Measurements from ENCODE around the gene KRTAP10-1. TPM values are rescaled to one million over a fixed set of nuclear protein-coding genes. Genes with fewer than 3 reads are reported as not detected.

Gene KRTAP10-1
- polyA plus RNA-seq, 2 of the 4 experiments (the other 2 are of a cell fraction) = not detected

DNA sequence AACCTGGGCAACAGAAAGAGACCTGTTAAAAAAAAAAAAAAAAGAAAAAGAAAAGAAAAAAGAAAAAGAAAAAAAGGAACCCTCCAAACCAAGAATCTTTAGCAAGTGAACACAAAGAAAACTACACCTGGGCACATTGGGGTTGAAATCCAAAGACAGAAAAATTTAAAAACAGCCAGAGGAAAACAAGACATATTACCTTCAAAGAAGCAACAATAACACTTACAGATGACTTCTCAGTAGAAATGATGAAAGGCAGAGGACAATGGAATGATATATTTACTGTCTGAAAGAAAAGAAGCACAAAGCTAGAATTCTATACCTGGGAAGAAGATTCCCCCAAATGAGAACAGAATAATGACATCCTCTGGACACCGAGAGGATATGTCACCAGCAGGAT is 2.7 kb upstream of the KRTAP10-1 start (continued):
- no peak for TF ChIP-seq ZC3H11A (IDR thresholded peaks at IDR 0.05)
- no peak for TF ChIP-seq HOXB5 (CRISPR knock-in tag; IDR thresholded peaks at IDR 0.05)
- TF ChIP-seq CHD2 (IDR thresholded peaks at IDR 0.05; ENCODE audit: low read length, partially characterized antibody) = no peak
- no peak for TF ChIP-seq FOXS1 (CRISPR knock-in tag; IDR thresholded peaks at IDR 0.05)

DNA sequence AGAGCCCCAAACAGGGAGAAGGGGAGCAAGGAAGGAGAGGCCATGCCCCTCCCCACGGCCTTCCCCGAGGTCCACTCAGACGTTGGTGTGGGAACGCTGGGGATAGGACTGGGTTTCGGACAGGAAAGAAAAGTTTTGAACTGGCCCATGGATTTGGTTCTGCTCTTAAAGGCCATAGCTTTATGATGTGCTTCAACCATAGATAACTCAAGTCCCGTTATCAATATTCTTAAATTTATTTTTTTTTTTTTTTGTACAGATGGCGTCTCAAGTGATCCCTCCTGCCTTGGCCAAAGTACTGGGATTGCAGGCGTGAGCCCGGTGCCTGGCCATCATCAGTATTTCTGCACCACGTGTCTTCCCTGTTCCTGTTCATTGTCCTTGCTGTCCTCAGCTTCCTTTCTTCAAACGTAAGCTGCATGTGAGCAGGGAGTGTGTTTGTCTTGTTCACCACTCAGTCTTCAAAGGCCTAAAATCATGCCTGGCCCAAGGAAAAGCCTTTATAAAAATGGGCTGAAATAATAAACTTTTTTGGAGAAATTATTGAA is 820 bp upstream of the KRTAP10-1 start:
- Histone ChIP-seq H3K4me1 (no peaks in the 10 kb centered on the region), H3K4me3 (no peak overlapping the region), H3K9me3 (peaks cover 15% of the 10 kb centered on the region; the same call in 2 of the 3 replicates), H3K27ac (no peak overlapping the region), H3K4me2 (no peak overlapping the region)
- CTCF ChIA-PET = no interaction called here
- ATAC-seq (no peak), DNase-seq (ENCODE audit: low read depth in 1 of 2, low spot score in 1 of 2) (no peak), FAIRE-seq (no peak)
- TF ChIP-seq JUNB (IDR thresholded peaks at IDR 0.05) (no peak), ESRRA (IDR thresholded peaks at IDR 0.05; ENCODE audit: borderline replicate concordance, low read length) (no peak), ZNF302 (CRISPR knock-in tag; IDR thresholded peaks at IDR 0.05) (no peak), MYC (IDR thresholded peaks at IDR 0.05; ENCODE audit: borderline replicate concordance, low read length) (no peak), POLR2AphosphoS2 (conservative IDR thresholded peaks at IDR 0.05; ENCODE audit: low read length) (no peak), JUN (IDR thresholded peaks at IDR 0.05) (no peak), FOSB (CRISPR knock-in tag; IDR thresholded peaks at IDR 0.05) (no peak), EHF (CRISPR knock-in tag; IDR thresholded peaks at IDR 0.05) (no peak), MAZ (IDR thresholded peaks at IDR 0.05; ENCODE audit: borderline replicate concordance, low read depth, low read length) (no peak), RFX5 (IDR thresholded peaks at IDR 0.05) (no peak), RARB (CRISPR knock-in tag; IDR thresholded peaks at IDR 0.05) (no peak)
- TF ChIP-seq, protein P1, sequence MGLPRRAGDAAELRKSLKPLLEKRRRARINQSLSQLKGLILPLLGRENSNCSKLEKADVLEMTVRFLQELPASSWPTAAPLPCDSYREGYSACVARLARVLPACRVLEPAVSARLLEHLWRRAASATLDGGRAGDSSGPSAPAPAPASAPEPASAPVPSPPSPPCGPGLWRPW (IDR thresholded peaks at IDR 0.05) = no peak
- TF ChIP-seq, protein P2, sequence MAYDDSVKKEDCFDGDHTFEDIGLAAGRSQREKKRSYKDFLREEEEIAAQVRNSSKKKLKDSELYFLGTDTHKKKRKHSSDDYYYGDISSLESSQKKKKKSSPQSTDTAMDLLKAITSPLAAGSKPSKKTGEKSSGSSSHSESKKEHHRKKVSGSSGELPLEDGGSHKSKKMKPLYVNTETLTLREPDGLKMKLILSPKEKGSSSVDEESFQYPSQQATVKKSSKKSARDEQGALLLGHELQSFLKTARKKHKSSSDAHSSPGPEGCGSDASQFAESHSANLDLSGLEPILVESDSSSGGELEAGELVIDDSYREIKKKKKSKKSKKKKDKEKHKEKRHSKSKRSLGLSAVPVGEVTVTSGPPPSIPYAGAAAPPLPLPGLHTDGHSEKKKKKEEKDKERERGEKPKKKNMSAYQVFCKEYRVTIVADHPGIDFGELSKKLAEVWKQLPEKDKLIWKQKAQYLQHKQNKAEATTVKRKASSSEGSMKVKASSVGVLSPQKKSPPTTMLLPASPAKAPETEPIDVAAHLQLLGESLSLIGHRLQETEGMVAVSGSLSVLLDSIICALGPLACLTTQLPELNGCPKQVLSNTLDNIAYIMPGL (CRISPR knock-in tag; IDR thresholded peaks at IDR 0.05; ENCODE audit: borderline replicate concordance) = no peak
- TF ChIP-seq, protein P3, sequence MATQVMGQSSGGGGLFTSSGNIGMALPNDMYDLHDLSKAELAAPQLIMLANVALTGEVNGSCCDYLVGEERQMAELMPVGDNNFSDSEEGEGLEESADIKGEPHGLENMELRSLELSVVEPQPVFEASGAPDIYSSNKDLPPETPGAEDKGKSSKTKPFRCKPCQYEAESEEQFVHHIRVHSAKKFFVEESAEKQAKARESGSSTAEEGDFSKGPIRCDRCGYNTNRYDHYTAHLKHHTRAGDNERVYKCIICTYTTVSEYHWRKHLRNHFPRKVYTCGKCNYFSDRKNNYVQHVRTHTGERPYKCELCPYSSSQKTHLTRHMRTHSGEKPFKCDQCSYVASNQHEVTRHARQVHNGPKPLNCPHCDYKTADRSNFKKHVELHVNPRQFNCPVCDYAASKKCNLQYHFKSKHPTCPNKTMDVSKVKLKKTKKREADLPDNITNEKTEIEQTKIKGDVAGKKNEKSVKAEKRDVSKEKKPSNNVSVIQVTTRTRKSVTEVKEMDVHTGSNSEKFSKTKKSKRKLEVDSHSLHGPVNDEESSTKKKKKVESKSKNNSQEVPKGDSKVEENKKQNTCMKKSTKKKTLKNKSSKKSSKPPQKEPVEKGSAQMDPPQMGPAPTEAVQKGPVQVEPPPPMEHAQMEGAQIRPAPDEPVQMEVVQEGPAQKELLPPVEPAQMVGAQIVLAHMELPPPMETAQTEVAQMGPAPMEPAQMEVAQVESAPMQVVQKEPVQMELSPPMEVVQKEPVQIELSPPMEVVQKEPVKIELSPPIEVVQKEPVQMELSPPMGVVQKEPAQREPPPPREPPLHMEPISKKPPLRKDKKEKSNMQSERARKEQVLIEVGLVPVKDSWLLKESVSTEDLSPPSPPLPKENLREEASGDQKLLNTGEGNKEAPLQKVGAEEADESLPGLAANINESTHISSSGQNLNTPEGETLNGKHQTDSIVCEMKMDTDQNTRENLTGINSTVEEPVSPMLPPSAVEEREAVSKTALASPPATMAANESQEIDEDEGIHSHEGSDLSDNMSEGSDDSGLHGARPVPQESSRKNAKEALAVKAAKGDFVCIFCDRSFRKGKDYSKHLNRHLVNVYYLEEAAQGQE (IDR thresholded peaks at IDR 0.05) = no peak
- 53% methylated on average over 11 of the region's 11 CpGs for WGBS (ENCODE audit: missing lambda C conversion rate)
- POLR2A ChIA-PET = interaction anchor here (0.6 kb wide), 1 partner anchor 85 kb away, joined by 3 read pairs; the partner anchor contains the start of gene LRRC3

DNA sequence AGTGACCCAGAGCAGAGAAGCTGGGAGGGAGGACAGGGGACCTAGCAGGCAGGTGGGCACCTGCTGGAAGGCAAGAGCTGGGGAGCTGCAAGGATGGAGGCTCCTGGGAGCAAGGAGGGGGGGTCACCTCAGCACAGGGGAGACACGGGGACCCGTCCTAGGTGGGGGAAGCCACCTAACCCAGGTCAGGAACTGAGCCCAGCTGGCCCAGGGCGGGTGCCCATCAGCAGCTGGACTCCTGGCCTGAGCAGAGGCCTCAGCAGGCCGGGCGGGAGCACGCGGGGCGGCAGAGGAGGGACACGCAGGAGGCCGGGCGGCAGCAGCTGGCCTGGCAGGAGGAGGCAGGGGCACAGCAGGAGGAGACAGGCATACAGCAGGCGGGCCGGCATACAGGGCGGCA is 949 bp downstream of the KRTAP10-1 start:
- no peak overlapping the region for H3K27ac ChIP-seq
- ATAC-seq (no peak), DNase-seq (ENCODE audit: low read depth in 1 of 2, low spot score in 1 of 2) (no peak), FAIRE-seq (no peak)
- TF ChIP-seq TP53 (CRISPR knock-in tag; IDR thresholded peaks at IDR 0.05) (no peak), FOXS1 (CRISPR knock-in tag; IDR thresholded peaks at IDR 0.05) (no peak), KDM1A (IDR thresholded peaks at IDR 0.05; ENCODE audit: low read depth) (no peak), HOXB13 (CRISPR knock-in tag; IDR thresholded peaks at IDR 0.05; ENCODE audit: low read depth) (no peak), GATA3 (IDR thresholded peaks at IDR 0.05; ENCODE audit: borderline replicate concordance) (no peak), ZNF302 (CRISPR knock-in tag; IDR thresholded peaks at IDR 0.05) (no peak), ZC3H11A (IDR thresholded peaks at IDR 0.05) (no peak), NR3C1 (IDR thresholded peaks at IDR 0.05) (no peak), CBX2 (IDR thresholded peaks at IDR 0.05; ENCODE audit: borderline replicate concordance, low read depth) (no peak)
- TF ChIP-seq, protein P4, sequence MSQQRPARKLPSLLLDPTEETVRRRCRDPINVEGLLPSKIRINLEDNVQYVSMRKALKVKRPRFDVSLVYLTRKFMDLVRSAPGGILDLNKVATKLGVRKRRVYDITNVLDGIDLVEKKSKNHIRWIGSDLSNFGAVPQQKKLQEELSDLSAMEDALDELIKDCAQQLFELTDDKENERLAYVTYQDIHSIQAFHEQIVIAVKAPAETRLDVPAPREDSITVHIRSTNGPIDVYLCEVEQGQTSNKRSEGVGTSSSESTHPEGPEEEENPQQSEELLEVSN (IDR thresholded peaks at IDR 0.05; ENCODE audit: borderline replicate concordance, low read depth) = no peak
- TF ChIP-seq, protein P1 (IDR thresholded peaks at IDR 0.05) = no peak
- TF ChIP-seq, protein P5, sequence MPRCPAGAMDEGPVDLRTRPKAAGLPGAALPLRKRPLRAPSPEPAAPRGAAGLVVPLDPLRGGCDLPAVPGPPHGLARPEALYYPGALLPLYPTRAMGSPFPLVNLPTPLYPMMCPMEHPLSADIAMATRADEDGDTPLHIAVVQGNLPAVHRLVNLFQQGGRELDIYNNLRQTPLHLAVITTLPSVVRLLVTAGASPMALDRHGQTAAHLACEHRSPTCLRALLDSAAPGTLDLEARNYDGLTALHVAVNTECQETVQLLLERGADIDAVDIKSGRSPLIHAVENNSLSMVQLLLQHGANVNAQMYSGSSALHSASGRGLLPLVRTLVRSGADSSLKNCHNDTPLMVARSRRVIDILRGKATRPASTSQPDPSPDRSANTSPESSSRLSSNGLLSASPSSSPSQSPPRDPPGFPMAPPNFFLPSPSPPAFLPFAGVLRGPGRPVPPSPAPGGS (IDR thresholded peaks at IDR 0.05) = no peak
- ChIA-PET CTCF (interaction anchor here (1.0 kb wide), 1 partner anchor 28 kb away, joined by 3 read pairs; no protein-coding TSS in a partner anchor), POLR2A (no interaction called here)
- H3K4me3 ChIP-seq = no peak overlapping the region
- WGBS (ENCODE audit: missing lambda C conversion rate) = no CpG with 5 or more reads among the region's 14 CpGs
- H3K4me1 ChIP-seq = no peaks in the 10 kb centered on the region
- H3K9me3 ChIP-seq = peaks cover 15% of the 10 kb centered on the region; the same call in 2 of the 3 replicates
- H3K4me2 ChIP-seq = no peak overlapping the region

Data from A549 (cell line).